ENCODE measurements around the gene MED17. TPM values are rescaled to one million over a fixed set of nuclear protein-coding genes. Genes with fewer than 3 reads are reported as not detected.

Gene MED17
- total RNA-seq, 1 donor from 2014 or later, result 53.3 TPM

GRCh38 chr11:93801366-93801765 is 17.3 kb downstream of the MED17 start:
- H3K27ac Mint-ChIP-seq, result no peak overlapping the region
- no peaks in the 10 kb centered on the region for H3K4me1 Mint-ChIP-seq (ENCODE audit: unreplicated experiment)
- H3K27me3 Mint-ChIP-seq, result no peaks in the 10 kb centered on the region
- peaks cover 42% of the 10 kb centered on the region for H3K36me3 Mint-ChIP-seq
- no peaks in the 10 kb centered on the region for H3K9me3 Mint-ChIP-seq
- no peak overlapping the region for H3K4me3 Mint-ChIP-seq
- TF ChIP-seq CTCF (conservative IDR thresholded peaks at IDR 0.05), result no peak
- DNase-seq (ENCODE audit: extremely low spot score, unreplicated experiment), result no peak

GRCh38 chr11:93804879-93805278 is 20.8 kb downstream of the MED17 start:
- no peak overlapping the region for H3K27ac Mint-ChIP-seq
- H3K4me1 Mint-ChIP-seq (ENCODE audit: unreplicated experiment), result no peaks in the 10 kb centered on the region
- H3K27me3 Mint-ChIP-seq, result no peaks in the 10 kb centered on the region
- H3K4me3 Mint-ChIP-seq, result no peak overlapping the region
- H3K36me3 Mint-ChIP-seq, result peaks cover 38% of the 10 kb centered on the region
- TF ChIP-seq CTCF (conservative IDR thresholded peaks at IDR 0.05), result no peak
- no peaks in the 10 kb centered on the region for H3K9me3 Mint-ChIP-seq
- no peak for DNase-seq (ENCODE audit: extremely low spot score, unreplicated experiment)

DNA sequence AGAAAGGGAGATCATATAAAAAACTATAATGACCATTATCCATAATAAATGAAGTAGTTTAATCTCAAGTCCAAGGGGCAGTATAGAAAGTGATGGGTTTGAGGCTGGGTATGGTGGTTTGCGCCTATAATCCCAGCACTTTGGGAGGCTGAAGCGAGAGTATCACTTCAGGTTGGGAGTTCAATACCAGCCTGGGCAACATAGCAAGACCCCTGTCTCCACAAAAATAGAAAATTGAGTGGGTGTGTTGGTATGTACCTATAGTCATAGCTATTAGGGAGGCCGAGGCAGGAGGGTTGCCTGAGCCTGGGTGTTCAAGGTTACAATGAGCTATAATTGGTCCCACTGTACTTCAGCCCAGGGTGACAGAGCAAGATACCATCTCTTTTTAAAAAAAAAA is 23.9 kb downstream of the MED17 start:
- no peak for DNase-seq (ENCODE audit: extremely low spot score, unreplicated experiment)
- Mint-ChIP-seq H3K4me3 (no peak overlapping the region), H3K27ac (no peak overlapping the region), H3K36me3 (peaks cover 44% of the 10 kb centered on the region), H3K9me3 (no peaks in the 10 kb centered on the region), H3K27me3 (no peaks in the 10 kb centered on the region), H3K4me1 (ENCODE audit: unreplicated experiment) (no peaks in the 10 kb centered on the region)
- no peak for TF ChIP-seq CTCF (conservative IDR thresholded peaks at IDR 0.05)

GRCh38 chr11:93813974-93814373 is 29.9 kb downstream of the MED17 start:
- DNase-seq (ENCODE audit: extremely low spot score, unreplicated experiment), result no peak
- H3K9me3 Mint-ChIP-seq, result no peaks in the 10 kb centered on the region
- H3K4me3 Mint-ChIP-seq, result no peak overlapping the region
- no peak for TF ChIP-seq CTCF (conservative IDR thresholded peaks at IDR 0.05)
- H3K27me3 Mint-ChIP-seq, result no peaks in the 10 kb centered on the region
- H3K4me1 Mint-ChIP-seq (ENCODE audit: unreplicated experiment), result peaks cover 14% of the 10 kb centered on the region
- H3K27ac Mint-ChIP-seq, result no peak overlapping the region
- peaks cover 48% of the 10 kb centered on the region for H3K36me3 Mint-ChIP-seq

DNA sequence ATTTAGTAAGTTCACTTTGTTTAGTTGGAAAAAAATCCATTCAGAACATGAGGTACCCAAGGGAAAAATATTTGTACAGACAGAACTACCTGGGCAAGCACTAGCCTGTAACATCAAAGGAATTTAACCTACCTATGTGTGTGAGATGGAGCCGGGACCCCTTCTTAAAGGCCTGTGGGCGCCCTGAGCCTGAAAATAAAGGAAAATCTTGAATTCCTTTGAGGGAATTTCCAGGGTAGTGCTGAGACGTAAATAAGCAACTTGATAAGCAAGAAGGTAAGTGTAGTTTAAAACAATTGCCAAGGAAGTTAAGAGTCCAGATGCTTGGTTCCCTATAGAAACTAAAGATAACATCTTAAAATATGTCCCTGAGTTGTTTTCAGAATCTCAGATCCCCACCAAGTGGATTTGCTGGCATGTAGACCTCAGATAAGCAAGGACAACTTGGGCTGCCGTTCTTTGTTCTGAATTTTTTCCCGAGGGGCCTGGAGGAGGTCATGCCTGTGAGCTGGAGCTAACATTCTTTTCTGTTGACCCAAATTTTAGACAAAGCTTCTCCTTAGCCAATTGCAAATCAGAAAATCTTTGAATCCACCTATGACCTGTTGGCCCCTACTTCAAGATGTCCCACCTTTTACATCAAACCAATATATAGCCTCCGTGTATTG is 31.0 kb downstream of the MED17 start:
- Mint-ChIP-seq H3K27ac (no peak overlapping the region), H3K27me3 (no peaks in the 10 kb centered on the region), H3K4me3 (no peak overlapping the region), H3K36me3 (peaks cover 45% of the 10 kb centered on the region), H3K9me3 (no peaks in the 10 kb centered on the region), H3K4me1 (ENCODE audit: unreplicated experiment) (peaks cover 17% of the 10 kb centered on the region)
- DNase-seq (ENCODE audit: extremely low spot score, unreplicated experiment), result no peak
- TF ChIP-seq CTCF (conservative IDR thresholded peaks at IDR 0.05), result no peak

All from type B pancreatic cell (in vitro differentiated cells).